Mucosa of stomach (tissue), 1 donor: ENCODE measurements around the gene PPP2R3A.
"Not testable (repeated sequence)": the region's sequence is repeated elsewhere in the genome, so short reads cannot be mapped to it uniquely, and the experiment has no call there.

Experiments used
- H3K27me3 ChIP-seq: one replicate; pipeline ENCODE4 v1.7.0; 2013; ENCODE audit warnings: mild to moderate bottlenecking, low read length; ENCODE audit not compliant: control insufficient read depth, insufficient read depth
- H3K36me3 ChIP-seq: one replicate; pipeline ENCODE4 v1.7.0; 2013; ENCODE audit warnings: low read length; ENCODE audit not compliant: control insufficient read depth, insufficient read depth
- H3K4me1 ChIP-seq: one replicate; pipeline ENCODE4 v1.7.0; 2013; ENCODE audit warnings: mild to moderate bottlenecking, low read length; ENCODE audit not compliant: control insufficient read depth, insufficient read depth
- H3K4me3 ChIP-seq: one replicate; pipeline ENCODE4 v1.7.0; 2013; ENCODE audit warnings: low read length
- H3K9ac ChIP-seq: one replicate; pipeline ENCODE4 v1.7.0; 2013; ENCODE audit warnings: mild to moderate bottlenecking, low read length, moderate library complexity
- H3K9me3 ChIP-seq: one replicate; pipeline ENCODE4 v1.7.0; 2013; ENCODE audit warnings: mild to moderate bottlenecking, low read length, moderate library complexity; ENCODE audit not compliant: control insufficient read depth
- donor health status: Pancreatic carcinoma.

Gene PPP2R3A

GRCh38 chr3:136149667-136150066 lies 184.1 kb downstream of the PPP2R3A start:
- Histone ChIP-seq H3K36me3 (no peaks in the 10 kb centered on the region), H3K9me3 (no peaks in the 10 kb centered on the region), H3K27me3 (no peaks in the 10 kb centered on the region), H3K4me3 (no peak overlapping the region), H3K9ac (no peak overlapping the region), H3K4me1 (no peaks in the 10 kb centered on the region)

- H3K9me3 ChIP-seq: no peaks in the 10 kb centered on the region
- no peak overlapping the region for H3K9ac ChIP-seq
- H3K4me1 ChIP-seq: no peaks in the 10 kb centered on the region
- no peak overlapping the region for H3K4me3 ChIP-seq
- no peaks in the 10 kb centered on the region for H3K27me3 ChIP-seq
- no peaks in the 10 kb centered on the region for H3K36me3 ChIP-seq
Measured at GRCh38 chr3:136151219-136151618, 185.7 kb downstream of the PPP2R3A start.

GRCh38 chr3:136152176-136152843 lies 186.8 kb downstream of the PPP2R3A start:
- Histone ChIP-seq H3K4me1 (no peaks in the 10 kb centered on the region), H3K9me3 (no peaks in the 10 kb centered on the region), H3K4me3 (no peak overlapping the region), H3K36me3 (no peaks in the 10 kb centered on the region), H3K9ac (no peak overlapping the region), H3K27me3 (no peaks in the 10 kb centered on the region)

GRCh38 chr3:136152963-136153362 lies 187.4 kb downstream of the PPP2R3A start:
- Histone ChIP-seq H3K9me3 (no peaks in the 10 kb centered on the region), H3K36me3 (no peaks in the 10 kb centered on the region), H3K4me1 (no peaks in the 10 kb centered on the region), H3K27me3 (no peaks in the 10 kb centered on the region), H3K4me3 (no peak overlapping the region), H3K9ac (no peak overlapping the region)

- H3K9ac ChIP-seq: no peak overlapping the region
- no peaks in the 10 kb centered on the region for H3K9me3 ChIP-seq
- H3K4me1 ChIP-seq: no peaks in the 10 kb centered on the region
- no peaks in the 10 kb centered on the region for H3K36me3 ChIP-seq
- no peak overlapping the region for H3K4me3 ChIP-seq
- no peaks in the 10 kb centered on the region for H3K27me3 ChIP-seq
Measured at GRCh38 chr3:136161516-136161915, 196.0 kb downstream of the PPP2R3A start.

- Histone ChIP-seq H3K4me3 (no peak overlapping the region), H3K36me3 (no peaks in the 10 kb centered on the region), H3K9ac (no peak overlapping the region), H3K9me3 (no peaks in the 10 kb centered on the region), H3K4me1 (no peaks in the 10 kb centered on the region), H3K27me3 (no peaks in the 10 kb centered on the region)
Measured at GRCh38 chr3:136162322-136162721, 196.8 kb downstream of the PPP2R3A start.

GRCh38 chr3:136163607-136164006 lies 198.1 kb downstream of the PPP2R3A start:
- H3K27me3 ChIP-seq, H3K9me3 ChIP-seq, H3K9ac ChIP-seq, H3K4me1 ChIP-seq, H3K4me3 ChIP-seq, H3K36me3 ChIP-seq: not testable (repeated sequence)

- Histone ChIP-seq H3K36me3 (no peaks in the 10 kb centered on the region), H3K27me3 (no peaks in the 10 kb centered on the region), H3K9me3 (no peaks in the 10 kb centered on the region), H3K9ac (no peak overlapping the region), H3K4me3 (no peak overlapping the region), H3K4me1 (no peaks in the 10 kb centered on the region)
Measured at GRCh38 chr3:136166507-136166906, 201.0 kb downstream of the PPP2R3A start.

- H3K27me3 ChIP-seq, H3K36me3 ChIP-seq, H3K9ac ChIP-seq, H3K4me1 ChIP-seq, H3K4me3 ChIP-seq, H3K9me3 ChIP-seq: not testable (repeated sequence)
Measured at GRCh38 chr3:136168236-136168635, 202.7 kb downstream of the PPP2R3A start.

GRCh38 chr3:136171097-136171542 lies 205.6 kb downstream of the PPP2R3A start:
- no peaks in the 10 kb centered on the region for H3K27me3 ChIP-seq
- no peak overlapping the region for H3K9ac ChIP-seq
- H3K9me3 ChIP-seq: no peaks in the 10 kb centered on the region
- H3K36me3 ChIP-seq: no peaks in the 10 kb centered on the region
- H3K4me3 ChIP-seq: no peak overlapping the region
- H3K4me1 ChIP-seq: peaks cover 5% of the 10 kb centered on the region

- Histone ChIP-seq H3K27me3 (no peaks in the 10 kb centered on the region), H3K4me1 (peaks cover 6% of the 10 kb centered on the region), H3K9ac (no peak overlapping the region), H3K4me3 (no peak overlapping the region), H3K9me3 (no peaks in the 10 kb centered on the region), H3K36me3 (no peaks in the 10 kb centered on the region)
Measured at GRCh38 chr3:136173939-136174490, 208.5 kb downstream of the PPP2R3A start.

- Histone ChIP-seq H3K36me3 (no peaks in the 10 kb centered on the region), H3K27me3 (no peaks in the 10 kb centered on the region), H3K4me3 (no peak overlapping the region), H3K9ac (no peak overlapping the region), H3K4me1 (peaks cover 12% of the 10 kb centered on the region), H3K9me3 (no peaks in the 10 kb centered on the region)
Measured at GRCh38 chr3:136177876-136178275, 212.3 kb downstream of the PPP2R3A start.

GRCh38 chr3:136181741-136182140 lies 216.2 kb downstream of the PPP2R3A start:
- Histone ChIP-seq H3K9ac (no peak overlapping the region), H3K36me3 (no peaks in the 10 kb centered on the region), H3K4me3 (no peak overlapping the region), H3K9me3 (no peaks in the 10 kb centered on the region), H3K4me1 (peaks cover 21% of the 10 kb centered on the region), H3K27me3 (no peaks in the 10 kb centered on the region)
